PC-9 (cell line): ENCODE data around the gene ASZ1.

ENCODE experiments used
- CTCF ChIP-seq: fragments of 200-600 bp; sonication (generic); conservative IDR thresholded peaks from 2 replicates; pipeline ENCODE4 v1.6.1; 2017; ENCODE audit warnings: mixed run types, antibody characterized with exemption, mild to moderate bottlenecking, moderate library complexity
- EZH2 ChIP-seq: fragments of 200-600 bp; sonication (generic); IDR thresholded peaks from 2 replicates; pipeline ENCODE4 v1.8.0; 2017; ENCODE audit warnings: antibody characterized with exemption, low read depth

- TF ChIP-seq CTCF: no peak
- no peak for TF ChIP-seq EZH2
Measured at GRCh38 chr7:117468174-117468573, 40.9 kb upstream of the ASZ1 start.
